CD4-positive, CD25-positive, alpha-beta regulatory T cell (primary cell): ENCODE results near the gene NGB. TPM values are rescaled to one million over a fixed set of nuclear protein-coding genes. Genes with fewer than 3 reads are reported as not detected.

ENCODE experiments used
- ATAC-seq, 2 donors: fragments of 150-1000 bp; cut with Tn5 transposase; one replicate each; pipeline ENCODE4 v1.10.0; 2021; ENCODE audit warnings: low read depth in 2 of 2, moderate number of reproducible peaks in 2 of 2, moderate library complexity in 1 of 2
- DNase-seq, 3 donors: peaks; one replicate each; pipeline versions ENCODE4 v3.0.0 to v3.0.0-alpha.2; 2012 to 2022; ENCODE audit warnings: mixed read lengths in 1 of 3
- H3K27ac ChIP-seq: one replicate; pipeline ENCODE4 v1.7.0; 2013; ENCODE audit warnings: mild to moderate bottlenecking, low read length; ENCODE audit not compliant: insufficient read depth, poor library complexity, severe bottlenecking
- H3K27me3 ChIP-seq: one replicate; pipeline ENCODE4 v1.7.0; 2013; ENCODE audit warnings: low read length; ENCODE audit not compliant: control insufficient read depth, insufficient read depth
- H3K36me3 ChIP-seq: one replicate; pipeline ENCODE4 v1.7.0; 2013; ENCODE audit warnings: mild to moderate bottlenecking, low read length, moderate library complexity; ENCODE audit not compliant: control insufficient read depth, insufficient read depth
- H3K4me1 ChIP-seq: 2 replicates; pipeline ENCODE4 v1.7.0; 2013; ENCODE audit warnings: mild to moderate bottlenecking, low read length; ENCODE audit not compliant: insufficient read depth, control insufficient read depth, poor library complexity, severe bottlenecking
- H3K4me3 ChIP-seq: one replicate; pipeline ENCODE4 v1.7.0; 2013; ENCODE audit warnings: low read depth, mild to moderate bottlenecking, low read length, moderate library complexity
- H3K9me3 ChIP-seq, 2 experiments: 1 replicate in 1 of 2; 2 replicates in 1 of 2; pipeline ENCODE4 v1.7.0; 2013; ENCODE audit warnings: low read length in 2 of 2, mild to moderate bottlenecking in 1 of 2, moderate library complexity in 1 of 2; ENCODE audit not compliant: control insufficient read depth in 2 of 2
- H3K27ac Mint-ChIP-seq, 3 donors: one replicate each; pipeline ENCODE4 v1.8.0; 2020 to 2022; ENCODE audit warnings: mild to moderate bottlenecking in 3 of 3, mixed read lengths in 3 of 3, moderate library complexity in 2 of 3
- H3K27me3 Mint-ChIP-seq: one replicate; pipeline ENCODE4 v1.8.0; 2022; ENCODE audit warnings: mild to moderate bottlenecking, mixed read lengths
- H3K36me3 Mint-ChIP-seq: one replicate; pipeline ENCODE4 v1.8.0; 2020; ENCODE audit warnings: mixed read lengths
- H3K4me1 Mint-ChIP-seq, 4 donors: one replicate each; pipeline ENCODE4 v1.8.0; 2020 to 2022; ENCODE audit warnings: mixed read lengths in 4 of 4, mild to moderate bottlenecking in 1 of 4
- H3K4me3 Mint-ChIP-seq, 4 donors: one replicate each; pipeline ENCODE4 v1.8.0; 2020 to 2022; ENCODE audit warnings: mild to moderate bottlenecking in 4 of 4, mixed read lengths in 4 of 4, moderate library complexity in 3 of 4
- H3K9me3 Mint-ChIP-seq, 7 donors: one replicate each; pipeline ENCODE4 v1.8.0; 2020 to 2022; ENCODE audit warnings: mixed read lengths in 7 of 7, mild to moderate bottlenecking in 3 of 7, moderate library complexity in 2 of 7
- polyA plus RNA-seq, 4 donors: library from polyadenylated mRNA; unstranded; fragments of 300-500 nt; fragmentation: Illumina TruSeq; gene quantifications; one replicate each; pipeline ENCODE4 v1.2.3, GENCODE V29; 2021
- total RNA-seq: library from RNA; stranded (reverse); gene quantifications from one replicate; pipeline ENCODE4 v1.2.3, GENCODE V29; 2022

The NGB gene
- total and polyA plus RNA-seq, 5 donors from 2014 or later = not detected

- H3K4me1 Mint-ChIP-seq = peaks cover 5 to 10% (median 7%) of the 10 kb centered on the region in 4 donors
- no peak for DNase-seq
- no peaks in the 10 kb centered on the region for H3K9me3 ChIP-seq
- no peaks in the 10 kb centered on the region for H3K27me3 ChIP-seq
- no peaks in the 10 kb centered on the region for H3K27me3 Mint-ChIP-seq
- ATAC-seq = no peak
- H3K4me3 Mint-ChIP-seq = no peak overlapping the region
- no peaks in the 10 kb centered on the region for H3K4me1 ChIP-seq
- no peak overlapping the region for H3K27ac Mint-ChIP-seq
- H3K4me3 ChIP-seq = no peak overlapping the region
- H3K9me3 Mint-ChIP-seq = no peaks in the 10 kb centered on the region
- peaks cover 22% of the 10 kb centered on the region for H3K36me3 Mint-ChIP-seq
- no peak overlapping the region for H3K27ac ChIP-seq
- no peaks in the 10 kb centered on the region for H3K36me3 ChIP-seq
These were observed 35.4 kb upstream of the NGB start for GRCh38 chr14:77306416-77306815.

- no peaks in the 10 kb centered on the region for H3K27me3 ChIP-seq
- H3K9me3 ChIP-seq = no peaks in the 10 kb centered on the region
- Mint-ChIP-seq H3K36me3 (peaks cover 22% of the 10 kb centered on the region), H3K27ac (no peak overlapping the region), H3K4me3 (no peak overlapping the region), H3K4me1 (peaks cover 5 to 10% (median 7%) of the 10 kb centered on the region in 4 donors), H3K27me3 (no peaks in the 10 kb centered on the region), H3K9me3 (no peaks in the 10 kb centered on the region)
- no peaks in the 10 kb centered on the region for H3K36me3 ChIP-seq
- no peak overlapping the region for H3K27ac ChIP-seq
- no peak overlapping the region for H3K4me3 ChIP-seq
- no peak for DNase-seq
- ATAC-seq = no peak
- H3K4me1 ChIP-seq = no peaks in the 10 kb centered on the region
These were observed 34.7 kb upstream of the NGB start for GRCh38 chr14:77305696-77306095.

GRCh38 chr14:77303417-77304156 lies 32.6 kb upstream of the NGB start:
- Histone ChIP-seq H3K27me3 (no peaks in the 10 kb centered on the region), H3K4me1 (no peaks in the 10 kb centered on the region), H3K36me3 (no peaks in the 10 kb centered on the region), H3K4me3 (no peak overlapping the region), H3K9me3 (no peaks in the 10 kb centered on the region), H3K27ac (no peak overlapping the region)
- Mint-ChIP-seq H3K36me3 (peaks cover 15% of the 10 kb centered on the region), H3K9me3 (no peaks in the 10 kb centered on the region), H3K4me3 (no peak overlapping the region), H3K4me1 (peaks cover 5 to 10% (median 7%) of the 10 kb centered on the region in 4 donors), H3K27me3 (no peaks in the 10 kb centered on the region), H3K27ac (peak overlapping the region; percentile 42 to 80 (median 63))
- ATAC-seq = peak; percentile 66 to 71
- DNase-seq = peak in 1 of 3 donors; percentile 73

GRCh38 chr14:77302926-77303325 lies 31.9 kb upstream of the NGB start:
- no peak overlapping the region for H3K4me3 ChIP-seq
- H3K27ac ChIP-seq = no peak overlapping the region
- DNase-seq (peak in 1 of 3 donors; percentile 71), ATAC-seq (peak; percentile 76 to 85)
- H3K4me1 ChIP-seq = no peaks in the 10 kb centered on the region
- H3K4me1 Mint-ChIP-seq = peaks cover 5 to 10% (median 7%) of the 10 kb centered on the region in 4 donors
- H3K9me3 ChIP-seq = no peaks in the 10 kb centered on the region
- peak overlapping the region in 1 of 3 donors; percentile 63 for H3K27ac Mint-ChIP-seq
- H3K27me3 ChIP-seq = no peaks in the 10 kb centered on the region
- H3K36me3 Mint-ChIP-seq = peaks cover 16% of the 10 kb centered on the region
- H3K36me3 ChIP-seq = no peaks in the 10 kb centered on the region
- H3K9me3 Mint-ChIP-seq = no peaks in the 10 kb centered on the region
- no peaks in the 10 kb centered on the region for H3K27me3 Mint-ChIP-seq
- no peak overlapping the region for H3K4me3 Mint-ChIP-seq

GRCh38 chr14:77301103-77301502 lies 30.1 kb upstream of the NGB start:
- no peaks in the 10 kb centered on the region for H3K27me3 ChIP-seq
- ATAC-seq = no peak

GRCh38 chr14:77299771-77300170 lies 28.8 kb upstream of the NGB start:
- peaks cover 5 to 10% (median 7%) of the 10 kb centered on the region in 4 donors for H3K4me1 Mint-ChIP-seq
- H3K4me3 ChIP-seq = no peak overlapping the region
- no peak overlapping the region for H3K4me3 Mint-ChIP-seq
- no peaks in the 10 kb centered on the region for H3K9me3 ChIP-seq
- peaks cover 0 to 2% (median 0%) of the 10 kb centered on the region in 7 donors for H3K9me3 Mint-ChIP-seq
- DNase-seq (no peak), ATAC-seq (no peak)
- no peaks in the 10 kb centered on the region for H3K27me3 ChIP-seq
- no peak overlapping the region for H3K27ac ChIP-seq
- no peaks in the 10 kb centered on the region for H3K4me1 ChIP-seq
- H3K36me3 Mint-ChIP-seq = peaks cover 26% of the 10 kb centered on the region
- no peak overlapping the region for H3K27ac Mint-ChIP-seq
- no peaks in the 10 kb centered on the region for H3K27me3 Mint-ChIP-seq
- no peaks in the 10 kb centered on the region for H3K36me3 ChIP-seq

More at GRCh38 chr14:77301103-77301502, 30.1 kb upstream of the NGB start:
- Histone ChIP-seq H3K4me3 (no peak overlapping the region), H3K4me1 (no peaks in the 10 kb centered on the region), H3K36me3 (no peaks in the 10 kb centered on the region), H3K9me3 (no peaks in the 10 kb centered on the region), H3K27ac (no peak overlapping the region)
- H3K27ac Mint-ChIP-seq = no peak overlapping the region
- peaks cover 5 to 10% (median 7%) of the 10 kb centered on the region in 4 donors for H3K4me1 Mint-ChIP-seq
- no peak overlapping the region for H3K4me3 Mint-ChIP-seq
- no peaks in the 10 kb centered on the region for H3K27me3 Mint-ChIP-seq
- peaks cover 22% of the 10 kb centered on the region for H3K36me3 Mint-ChIP-seq
- H3K9me3 Mint-ChIP-seq = no peaks in the 10 kb centered on the region
- peak; percentile 27 to 78 (median 34) for DNase-seq

- Histone ChIP-seq H3K27ac (no peak overlapping the region), H3K9me3 (no peaks in the 10 kb centered on the region), H3K36me3 (no peaks in the 10 kb centered on the region), H3K27me3 (no peaks in the 10 kb centered on the region), H3K4me1 (no peaks in the 10 kb centered on the region), H3K4me3 (no peak overlapping the region)
- Mint-ChIP-seq H3K27me3 (no peaks in the 10 kb centered on the region), H3K4me1 (no peaks in the 10 kb centered on the region), H3K9me3 (peaks cover 0 to 2% (median 0%) of the 10 kb centered on the region in 7 donors), H3K27ac (no peak overlapping the region), H3K36me3 (peaks cover 14% of the 10 kb centered on the region), H3K4me3 (no peak overlapping the region)
- DNase-seq (no peak), ATAC-seq (no peak)
These were observed 25.9 kb upstream of the NGB start for GRCh38 chr14:77296906-77297305.

- no peaks in the 10 kb centered on the region for H3K9me3 ChIP-seq
- ATAC-seq (no peak), DNase-seq (no peak)
- no peaks in the 10 kb centered on the region for H3K4me1 ChIP-seq
- peaks cover 14% of the 10 kb centered on the region for H3K36me3 Mint-ChIP-seq
- H3K27ac Mint-ChIP-seq = peak overlapping the region in 1 of 3 donors; percentile 9
- H3K4me3 ChIP-seq = no peak overlapping the region
- no peaks in the 10 kb centered on the region for H3K27me3 Mint-ChIP-seq
- no peak overlapping the region for H3K27ac ChIP-seq
- no peaks in the 10 kb centered on the region for H3K27me3 ChIP-seq
- no peaks in the 10 kb centered on the region for H3K36me3 ChIP-seq
- no peak overlapping the region for H3K4me3 Mint-ChIP-seq
- peaks cover 0 to 2% (median 0%) of the 10 kb centered on the region in 7 donors for H3K9me3 Mint-ChIP-seq
- H3K4me1 Mint-ChIP-seq = no peaks in the 10 kb centered on the region
These were observed 25.1 kb upstream of the NGB start for GRCh38 chr14:77296155-77296554.
